HEK293 (cell line): ENCODE measurements around the gene HIGD1A.

Experiments used
- ZBTB1 ChIP-seq: fragments of 450-650 bp; formaldehyde crosslinking; IDR thresholded peaks from 2 replicates; pipeline ENCODE4 v1.5.1; 2016; ENCODE audit warnings: missing biosample characterization, missing genetic modification characterization
- TF ChIP-seq, protein P1 (sequence below): fragments of 450-650 bp; formaldehyde crosslinking; IDR thresholded peaks from 2 replicates; pipeline ENCODE4 v1.5.1; 2016; ENCODE audit warnings: missing biosample characterization, missing genetic modification characterization

DNA sequence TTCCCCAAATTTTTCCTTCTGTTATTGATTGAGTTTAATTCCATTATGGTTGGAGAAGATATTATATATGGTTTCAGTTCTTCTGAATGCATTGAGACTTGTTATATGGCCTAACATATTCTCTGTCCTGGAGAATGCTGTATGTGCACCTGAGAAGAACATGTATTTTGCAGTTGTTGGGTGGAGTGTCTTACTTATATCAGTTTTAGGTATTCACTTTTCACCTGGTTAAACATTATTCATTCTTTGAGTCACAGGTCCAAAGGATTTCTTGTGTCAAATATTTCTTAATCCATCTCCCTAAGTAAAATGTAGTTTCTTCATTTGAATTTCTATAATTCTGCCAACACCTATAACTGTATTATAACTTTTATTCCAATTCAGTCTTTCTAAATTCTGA is 22.7 kb upstream of the HIGD1A start:
- no peak for TF ChIP-seq ZBTB1 (tag by site-specific recombination)
- TF ChIP-seq, protein P1, sequence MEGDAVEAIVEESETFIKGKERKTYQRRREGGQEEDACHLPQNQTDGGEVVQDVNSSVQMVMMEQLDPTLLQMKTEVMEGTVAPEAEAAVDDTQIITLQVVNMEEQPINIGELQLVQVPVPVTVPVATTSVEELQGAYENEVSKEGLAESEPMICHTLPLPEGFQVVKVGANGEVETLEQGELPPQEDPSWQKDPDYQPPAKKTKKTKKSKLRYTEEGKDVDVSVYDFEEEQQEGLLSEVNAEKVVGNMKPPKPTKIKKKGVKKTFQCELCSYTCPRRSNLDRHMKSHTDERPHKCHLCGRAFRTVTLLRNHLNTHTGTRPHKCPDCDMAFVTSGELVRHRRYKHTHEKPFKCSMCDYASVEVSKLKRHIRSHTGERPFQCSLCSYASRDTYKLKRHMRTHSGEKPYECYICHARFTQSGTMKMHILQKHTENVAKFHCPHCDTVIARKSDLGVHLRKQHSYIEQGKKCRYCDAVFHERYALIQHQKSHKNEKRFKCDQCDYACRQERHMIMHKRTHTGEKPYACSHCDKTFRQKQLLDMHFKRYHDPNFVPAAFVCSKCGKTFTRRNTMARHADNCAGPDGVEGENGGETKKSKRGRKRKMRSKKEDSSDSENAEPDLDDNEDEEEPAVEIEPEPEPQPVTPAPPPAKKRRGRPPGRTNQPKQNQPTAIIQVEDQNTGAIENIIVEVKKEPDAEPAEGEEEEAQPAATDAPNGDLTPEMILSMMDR (tag by site-specific recombination): no peak
